Measurements from ENCODE around the gene HIVEP3.

DNA sequence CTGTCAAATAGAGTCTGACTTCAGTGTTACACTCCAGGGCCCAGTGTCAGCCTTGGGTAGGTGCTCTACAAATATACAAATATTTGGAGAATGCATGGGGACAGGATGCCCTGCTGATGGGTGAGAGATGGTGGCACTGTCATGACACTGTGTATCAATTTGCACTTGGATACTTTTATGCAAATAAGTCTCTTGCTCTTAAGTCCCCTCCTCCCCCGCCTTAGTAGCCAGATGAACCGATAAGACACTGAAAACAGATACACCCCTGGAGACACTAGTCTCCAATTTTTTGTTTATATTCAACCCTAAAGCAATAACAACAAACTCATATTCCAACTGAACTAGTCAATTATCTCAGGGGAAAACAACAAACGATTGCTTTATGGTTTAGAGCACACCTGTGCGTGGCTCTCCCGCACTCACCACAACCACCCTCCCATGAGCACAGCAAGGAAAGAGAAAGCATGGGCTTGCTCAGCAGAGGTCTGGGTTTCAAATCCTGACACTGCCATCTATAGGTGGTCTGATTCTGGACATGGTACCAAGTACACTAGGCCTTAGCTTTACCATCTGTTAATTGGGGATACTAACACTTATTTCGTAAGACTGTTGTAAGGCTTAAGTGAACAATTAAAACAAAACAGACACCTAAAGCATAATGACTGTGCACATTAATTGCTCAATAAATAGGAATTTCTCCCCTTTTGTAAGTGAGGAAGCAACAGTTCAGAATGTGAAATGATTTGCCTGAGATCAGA, 50.3 kb downstream of the HIVEP3 start:
- TF ChIP-seq SP1 (CRISPR knock-in tag; conservative IDR thresholded peaks at IDR 0.05) = no peak
- no peak for TF ChIP-seq CTCF (IDR thresholded peaks at IDR 0.05)
- TF ChIP-seq, protein P1, sequence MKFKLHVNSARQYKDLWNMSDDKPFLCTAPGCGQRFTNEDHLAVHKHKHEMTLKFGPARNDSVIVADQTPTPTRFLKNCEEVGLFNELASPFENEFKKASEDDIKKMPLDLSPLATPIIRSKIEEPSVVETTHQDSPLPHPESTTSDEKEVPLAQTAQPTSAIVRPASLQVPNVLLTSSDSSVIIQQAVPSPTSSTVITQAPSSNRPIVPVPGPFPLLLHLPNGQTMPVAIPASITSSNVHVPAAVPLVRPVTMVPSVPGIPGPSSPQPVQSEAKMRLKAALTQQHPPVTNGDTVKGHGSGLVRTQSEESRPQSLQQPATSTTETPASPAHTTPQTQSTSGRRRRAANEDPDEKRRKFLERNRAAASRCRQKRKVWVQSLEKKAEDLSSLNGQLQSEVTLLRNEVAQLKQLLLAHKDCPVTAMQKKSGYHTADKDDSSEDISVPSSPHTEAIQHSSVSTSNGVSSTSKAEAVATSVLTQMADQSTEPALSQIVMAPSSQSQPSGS (CRISPR knock-in tag; IDR thresholded peaks at IDR 0.05; ENCODE audit: borderline replicate concordance, low read depth) = no peak
- TF ChIP-seq ZNF671 (CRISPR knock-in tag; IDR thresholded peaks at IDR 0.05) = no peak
- no peak for TF ChIP-seq E2F4 (CRISPR knock-in tag; IDR thresholded peaks at IDR 0.05; ENCODE audit: borderline replicate concordance, low read depth)
- no peak for TF ChIP-seq ZNF232 (CRISPR knock-in tag; IDR thresholded peaks at IDR 0.05)
- no peak for TF ChIP-seq ZNF317 (CRISPR knock-in tag; IDR thresholded peaks at IDR 0.05; ENCODE audit: borderline replicate concordance, low read depth)
- no peak for TF ChIP-seq ZBTB21 (CRISPR knock-in tag; IDR thresholded peaks at IDR 0.05; ENCODE audit: borderline replicate concordance)
- no peak for TF ChIP-seq FOXP1 (CRISPR knock-in tag; IDR thresholded peaks at IDR 0.05; ENCODE audit: borderline replicate concordance)
- TF ChIP-seq CREB1 (CRISPR knock-in tag; IDR thresholded peaks at IDR 0.05) = no peak
- TF ChIP-seq HMGXB4 (CRISPR knock-in tag; IDR thresholded peaks at IDR 0.05) = no peak

Data from WTC11 (cell line).